Fibroblast of skin of abdomen (primary cell): ENCODE measurements around the gene SMC4. TPM values are rescaled to one million over a fixed set of nuclear protein-coding genes. Genes with fewer than 3 reads are reported as not detected.
"Not testable (repeated sequence)": the region's sequence is repeated elsewhere in the genome, so short reads cannot be mapped to it uniquely, and the experiment has no call there.

Source experiments
- DNase-seq: peaks from one replicate; pipeline ENCODE4 v3.0.0-alpha.2; 2013
- polyA plus RNA-seq, 2 experiments: library from polyadenylated mRNA; unstranded; fragments of 120-200 nt; gene quantifications; one replicate each; pipeline ENCODE4 v1.2.1, GENCODE V29; 2013; ENCODE audit not compliant: insufficient read length in 2 of 2

SMC4 gene
- 74.8 TPM for polyA plus RNA-seq (2013, experiment 1 of 2; ENCODE audit: insufficient read length)
- polyA plus RNA-seq (2013, experiment 2 of 2; ENCODE audit: insufficient read length), result 69.1 TPM

GRCh38 chr3:160399125-160400029, at the start of gene SMC4, which contains the start of gene IFT80:
TSS of gene SMC4 (plus strand) at chr3:160399650. CDS start at chr3:160400827, 1,177 bp downstream.
TSS of gene IFT80 (minus strand) at chr3:160399225. CDS start at chr3:160384600, 14,625 bp downstream.
- peak; percentile 97 for DNase-seq

DNA sequence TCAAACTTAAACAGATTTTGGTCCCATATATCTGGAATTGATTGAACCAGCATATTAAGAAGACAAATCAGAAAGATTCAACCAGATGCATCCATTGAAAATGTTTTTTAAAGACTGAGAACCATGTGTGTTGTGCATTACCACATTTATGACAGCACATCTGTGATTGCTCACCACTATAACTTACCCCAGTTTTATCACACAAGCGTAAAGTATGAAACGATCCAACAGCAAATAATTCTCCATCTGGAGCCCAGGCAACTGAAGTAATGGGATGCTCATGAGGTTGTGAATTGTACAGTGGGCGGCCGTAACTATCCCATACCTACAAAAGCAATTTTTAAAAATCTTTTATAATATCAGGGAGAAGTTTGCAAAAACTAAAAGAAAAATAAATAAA, 43.6 kb upstream of the SMC4 start:
- DNase-seq, result peak; percentile 21

DNA sequence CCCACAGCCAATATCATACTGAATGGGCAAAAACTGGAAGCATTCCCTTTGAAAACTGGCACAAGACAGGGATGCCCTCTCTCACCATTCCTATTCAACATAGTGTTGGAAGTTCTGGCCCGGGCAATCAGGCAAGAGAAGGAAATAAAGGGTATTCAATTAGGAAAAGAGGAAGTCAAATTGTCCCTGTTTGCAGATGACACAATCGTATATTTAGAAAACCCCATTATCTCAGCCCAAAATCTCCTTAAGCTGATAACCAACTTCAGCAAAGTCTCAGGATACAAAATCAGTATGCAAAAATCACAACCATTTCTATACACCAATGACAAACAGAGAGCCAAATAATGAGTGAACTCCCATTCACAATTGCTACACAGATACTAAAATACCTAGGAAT, 36.6 kb upstream of the SMC4 start:
- not testable (repeated sequence) for DNase-seq

DNA sequence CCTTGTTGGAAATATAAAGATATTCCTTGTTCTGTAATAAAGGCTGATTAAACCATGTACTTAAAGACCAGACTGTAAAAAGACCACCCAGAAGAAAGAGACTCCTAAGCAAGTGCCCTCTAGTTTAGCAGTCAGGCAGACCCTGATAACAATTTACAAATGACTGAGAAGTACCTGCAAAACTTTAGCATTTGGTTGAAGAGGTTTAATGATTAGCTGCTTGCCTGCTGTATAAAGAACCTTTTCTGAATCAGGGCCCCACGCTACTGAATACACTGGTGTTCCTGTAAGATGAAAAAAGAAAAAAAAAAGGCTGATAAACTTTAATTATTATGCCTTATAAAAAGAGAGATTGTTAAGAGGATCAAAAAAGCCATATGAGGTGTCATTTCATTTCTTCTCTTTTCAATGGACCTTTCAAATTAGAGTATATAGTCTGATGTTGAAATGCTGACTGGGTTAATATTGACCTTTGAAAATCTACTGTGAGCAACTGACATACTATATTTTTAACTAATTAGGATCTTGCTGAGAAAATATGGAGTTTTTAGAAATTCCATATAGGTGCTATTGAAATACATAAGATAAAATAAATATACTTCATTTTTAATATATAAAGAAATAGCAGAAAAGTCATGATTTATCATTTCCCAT, 33.5 kb upstream of the SMC4 start:
- no peak for DNase-seq

DNA sequence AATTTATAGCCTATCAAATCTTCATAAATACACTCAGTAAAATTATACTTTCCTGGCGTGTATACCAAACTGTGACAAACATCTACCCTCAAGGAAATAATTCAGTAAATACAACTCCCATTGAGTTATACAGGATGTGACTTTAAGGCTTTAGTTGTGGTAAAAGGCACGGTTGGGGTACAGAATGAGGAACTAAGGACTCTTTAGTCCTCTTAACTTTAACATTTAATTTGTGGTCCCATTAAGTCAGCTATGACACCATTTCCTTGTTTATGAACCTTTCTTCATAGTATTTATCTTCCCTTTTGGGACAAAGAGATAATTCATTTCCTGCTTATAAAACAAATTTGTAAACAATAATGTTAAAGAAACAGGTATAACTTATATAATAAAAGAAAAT, 30.6 kb upstream of the SMC4 start:
- DNase-seq, result no peak

DNA sequence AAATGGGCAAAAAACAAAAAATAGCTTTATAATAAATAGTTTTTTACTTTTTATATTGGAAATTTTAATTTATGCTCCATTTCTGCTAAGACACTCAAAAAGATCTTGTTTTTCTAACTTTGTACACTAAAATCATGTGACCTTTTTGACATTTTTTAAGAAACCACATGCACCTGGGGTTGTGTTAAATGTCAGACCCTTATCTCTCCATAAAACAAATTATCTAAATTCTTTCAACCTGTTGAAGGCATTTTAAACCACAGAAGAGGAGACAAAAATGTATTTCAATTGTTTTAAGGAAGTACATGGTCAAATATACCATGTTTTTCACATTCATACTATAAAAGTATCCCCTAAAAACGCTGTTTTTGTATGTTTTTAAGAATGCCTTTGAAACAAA, 29.7 kb upstream of the SMC4 start:
- DNase-seq, result no peak

DNA sequence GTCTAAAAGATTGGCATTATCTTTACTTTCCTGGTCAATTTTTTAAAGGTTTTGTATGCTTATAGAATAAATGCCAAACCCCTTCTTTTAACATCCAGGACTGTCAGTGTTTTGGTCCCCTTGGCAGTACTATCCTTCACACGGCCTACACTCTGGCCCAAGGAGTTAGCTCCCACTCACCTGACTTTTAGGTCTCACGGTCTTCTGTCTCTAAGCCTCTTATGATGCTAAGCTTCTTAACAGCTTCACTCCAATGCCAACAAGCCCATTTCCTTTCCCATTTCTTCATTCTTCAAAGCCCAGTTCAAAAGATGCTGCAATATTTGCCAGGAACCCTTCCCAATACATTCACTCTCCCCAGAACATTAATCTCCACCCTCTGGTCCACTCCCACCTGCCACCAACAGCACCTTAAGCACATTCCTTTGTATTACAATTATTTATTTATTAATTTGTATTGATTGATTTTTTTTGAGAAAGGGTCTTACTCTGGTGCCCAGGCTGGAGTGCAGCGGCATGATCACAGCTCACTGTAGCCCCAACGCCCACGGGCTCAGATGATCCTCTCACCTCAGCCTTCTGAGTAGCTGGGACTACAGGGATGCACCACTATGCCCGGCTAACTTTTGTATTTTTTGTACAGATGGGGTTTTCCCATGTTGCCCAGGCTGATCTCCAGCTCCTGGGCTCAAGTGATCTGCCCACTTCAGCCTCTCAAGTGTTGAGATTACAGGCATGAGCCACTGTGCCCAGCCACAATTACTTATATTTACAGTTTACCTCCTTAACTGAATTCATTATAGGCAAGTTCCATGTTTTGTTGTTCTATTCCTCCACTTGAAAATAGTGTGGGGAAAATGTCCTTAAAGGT, 28.2 kb upstream of the SMC4 start:
- no peak for DNase-seq

DNA sequence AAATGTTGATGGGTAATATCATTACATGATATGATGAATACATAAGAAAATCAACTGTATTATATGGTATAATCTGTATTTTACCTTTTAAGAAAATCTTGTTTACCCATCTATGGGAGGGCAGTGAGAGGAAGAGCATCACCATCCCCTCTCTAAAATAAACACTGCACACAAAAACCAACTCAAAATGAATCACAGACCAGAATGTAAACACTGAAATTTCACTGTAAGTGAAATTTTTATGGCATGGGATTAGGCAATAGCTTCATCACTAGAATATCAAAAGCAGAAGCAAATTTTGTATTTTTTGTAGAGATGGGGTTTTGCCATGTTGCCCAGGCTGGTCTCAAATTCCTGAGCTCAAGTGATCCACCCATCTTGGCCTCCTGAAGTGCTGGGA, 26.7 kb upstream of the SMC4 start:
- DNase-seq, result peak; percentile 50

DNA sequence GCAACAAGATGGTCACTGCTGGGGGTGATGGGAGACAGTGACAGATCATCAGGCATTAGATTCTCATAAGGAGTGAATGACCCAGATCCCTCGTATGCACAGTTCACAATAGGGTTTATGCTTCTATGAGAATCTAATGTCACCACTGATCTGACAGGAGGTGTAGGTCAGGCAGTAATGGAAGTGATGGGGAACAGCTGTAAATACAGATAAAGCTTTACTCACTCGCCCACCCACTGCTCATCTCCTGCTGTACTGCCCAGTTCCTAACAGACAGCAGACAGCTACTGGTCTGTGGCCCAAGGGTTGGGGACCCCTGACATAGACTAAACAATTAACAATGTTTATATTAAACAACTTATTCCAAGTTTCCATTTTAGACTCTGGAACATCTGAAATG, 25.8 kb upstream of the SMC4 start:
- DNase-seq, result no peak

DNA sequence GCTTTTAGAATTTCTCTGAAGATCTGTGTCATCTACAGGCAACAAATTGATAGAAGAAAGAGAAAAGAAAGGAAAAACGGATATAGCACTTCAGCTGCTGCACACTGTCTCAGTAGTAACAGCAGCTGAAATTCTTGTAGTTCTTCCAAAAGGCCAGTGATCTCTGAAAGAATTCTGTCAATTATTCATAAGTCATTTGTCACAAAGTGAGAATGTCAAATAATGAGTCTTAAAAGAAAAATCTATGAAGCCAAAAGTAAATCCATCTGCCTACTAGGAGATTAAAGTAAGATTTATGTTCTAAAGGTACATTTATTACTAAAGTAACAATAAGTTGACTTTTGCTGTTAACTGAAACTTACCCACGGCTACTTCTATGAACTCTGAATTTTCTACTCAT, 25.0 kb upstream of the SMC4 start:
- DNase-seq, result peak; percentile 58

- no peak for DNase-seq
Measured at GRCh38 chr3:160374925-160375324, 24.5 kb upstream of the SMC4 start.

- peak; percentile 44 for DNase-seq
Measured at GRCh38 chr3:160376681-160377080, 22.8 kb upstream of the SMC4 start.

GRCh38 chr3:160378331-160379109, 20.9 kb upstream of the SMC4 start:
- no peak for DNase-seq

DNA sequence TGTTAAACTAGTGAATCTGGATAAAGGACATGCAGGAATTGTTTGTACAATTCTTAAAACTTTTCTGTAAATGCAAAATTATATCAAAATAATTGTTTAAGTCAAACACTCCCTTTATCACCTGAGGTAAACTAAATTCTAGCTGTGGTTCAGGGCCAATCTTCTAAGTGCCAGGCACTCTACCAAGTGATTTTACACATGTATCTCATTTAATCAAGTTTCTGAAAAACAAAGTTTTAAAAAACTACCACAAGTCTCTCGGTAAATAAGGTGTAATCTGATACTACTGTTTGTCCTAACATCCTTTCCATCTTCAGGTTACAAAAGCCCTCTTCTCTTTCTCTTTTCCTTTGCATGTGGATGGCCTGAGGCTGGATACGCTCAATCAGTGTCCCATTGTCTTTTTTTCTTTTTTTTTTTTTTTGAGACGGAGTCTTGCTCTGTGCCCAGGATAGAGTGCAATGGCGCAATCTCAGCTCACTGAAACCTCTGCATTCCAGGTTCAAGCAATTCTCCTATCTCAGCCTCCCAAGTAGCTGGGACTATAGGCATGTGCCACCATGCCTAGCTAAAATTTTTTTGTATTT, 19.7 kb upstream of the SMC4 start:
- no peak for DNase-seq

GRCh38 chr3:160381470-160381869, 18.0 kb upstream of the SMC4 start:
- no peak for DNase-seq

- DNase-seq, result no peak
Measured at GRCh38 chr3:160384639-160385318, 14.7 kb upstream of the SMC4 start.

DNA sequence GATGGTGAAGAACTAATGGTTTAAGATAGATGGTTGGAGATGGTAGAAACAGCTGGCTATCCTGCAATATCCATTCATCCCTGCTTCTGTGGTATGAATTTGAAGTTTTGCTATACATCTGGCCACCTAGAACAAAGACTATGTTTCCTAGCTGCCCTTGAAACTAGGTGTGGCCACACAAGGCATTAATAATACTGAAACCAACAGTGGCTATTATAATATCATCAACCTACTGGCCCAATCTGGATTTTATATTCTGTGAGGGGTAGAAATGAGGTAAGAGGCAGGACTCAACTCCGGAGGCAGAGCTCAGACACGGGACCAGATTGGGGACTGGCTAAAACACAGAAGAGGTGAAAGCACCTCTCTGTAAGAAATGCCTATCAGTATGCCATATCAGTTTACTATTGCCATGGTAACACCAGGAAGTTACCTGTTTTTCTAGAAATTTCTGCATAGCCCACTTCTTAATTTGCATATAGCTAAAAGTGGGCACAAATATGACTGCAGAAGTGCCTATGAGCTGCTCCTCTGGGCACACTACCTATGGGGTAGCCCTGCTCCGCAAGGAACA, 8.8 kb upstream of the SMC4 start:
- DNase-seq, result no peak

DNA sequence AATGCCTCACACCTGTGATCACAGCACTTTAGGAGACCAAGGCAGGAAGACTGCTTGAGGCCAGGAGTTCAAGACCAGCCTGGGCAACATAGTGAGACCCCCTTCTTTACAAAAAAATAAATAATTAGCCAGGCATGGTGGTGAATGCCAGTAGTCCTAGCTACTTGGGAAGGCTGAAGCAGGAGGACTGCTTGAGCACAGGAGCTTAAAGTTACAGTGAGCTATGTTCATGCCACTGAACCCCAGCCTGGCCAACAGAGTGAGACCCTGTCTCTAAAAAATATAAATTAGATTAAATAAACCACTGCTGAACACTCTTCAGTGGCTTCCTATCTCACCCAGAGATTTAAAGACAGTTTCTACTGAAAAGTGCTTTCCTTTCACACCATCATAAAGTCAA, 6.7 kb upstream of the SMC4 start:
- no peak for DNase-seq

DNA sequence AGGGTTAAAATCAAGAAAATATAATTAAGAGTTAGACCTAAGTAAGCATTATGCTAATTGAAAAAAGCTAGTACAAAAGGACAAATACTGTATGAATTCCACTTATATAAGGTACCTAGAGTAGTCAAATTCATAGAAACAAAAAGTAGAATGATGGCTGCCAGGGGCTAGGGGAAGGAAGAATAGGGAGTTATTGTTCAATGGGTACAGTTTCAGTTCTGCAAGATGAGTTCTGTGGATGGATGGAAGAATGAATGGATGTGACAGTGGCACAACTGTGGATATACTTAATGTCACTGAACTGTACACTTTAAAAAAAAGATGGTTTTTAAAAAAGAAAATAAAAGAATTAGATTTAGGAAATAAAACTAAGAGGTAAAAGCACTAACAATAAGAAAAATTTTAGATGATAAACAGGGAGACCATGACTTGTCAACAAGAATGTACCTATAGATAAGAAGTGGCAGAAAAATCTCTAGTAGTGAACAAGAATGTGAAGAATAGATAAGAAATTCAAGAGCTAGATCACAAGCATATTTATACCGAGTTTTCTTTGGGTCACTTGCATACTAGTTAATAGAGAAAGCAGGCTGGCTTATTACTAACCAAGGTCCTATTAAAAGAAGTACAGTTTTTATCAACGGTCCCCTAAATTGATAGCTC, 6.0 kb upstream of the SMC4 start:
- no peak for DNase-seq

- no peak for DNase-seq
Measured at GRCh38 chr3:160394009-160394392, 5.4 kb upstream of the SMC4 start.
